LNCAP (cell line): Measurements from ENCODE around the gene CBLB.

ENCODE experiments used
- CTCF ChIP-seq: fragments of 450-650 bp; IDR thresholded peaks from 2 replicates; pipeline ENCODE4 v1.5.1; 2017; ENCODE audit warnings: mild to moderate bottlenecking

CBLB gene

GRCh38 chr3:105781871-105782270, 86.9 kb downstream of the CBLB start:
- TF ChIP-seq CTCF: no peak

GRCh38 chr3:105780107-105780506, 88.7 kb downstream of the CBLB start:
- TF ChIP-seq CTCF: no peak

GRCh38 chr3:105775368-105775767, 93.4 kb downstream of the CBLB start:
- no peak for TF ChIP-seq CTCF

GRCh38 chr3:105774444-105775180, 94.2 kb downstream of the CBLB start:
- no peak for TF ChIP-seq CTCF

GRCh38 chr3:105773291-105773690, 95.5 kb downstream of the CBLB start:
- TF ChIP-seq CTCF: no peak

- no peak for TF ChIP-seq CTCF
Observed at GRCh38 chr3:105772635-105773034, 96.2 kb downstream of the CBLB start.

- no peak for TF ChIP-seq CTCF
Observed at GRCh38 chr3:105771392-105771791, 97.4 kb downstream of the CBLB start.

GRCh38 chr3:105770410-105770809, 98.4 kb downstream of the CBLB start:
- no peak for TF ChIP-seq CTCF
